ENCODE results near the gene RPP21. TPM values are rescaled to one million over a fixed set of nuclear protein-coding genes. Genes with fewer than 3 reads are reported as not detected.
A peak's percentile ranks its signal among the peaks of the same experiment; 100 is the strongest.

RPP21 gene
- total RNA-seq, 5 donors from 2014 or later (not counting 1 experiment from before 2014, with no cell fraction given), result 38.4 to 64.6 (median 56.7) TPM

- Mint-ChIP-seq H3K27me3 (peaks cover 0 to 12% of the 10 kb centered on the region in 2 donors), H3K4me1 (peaks cover 18 to 41% (median 23%) of the 10 kb centered on the region in 3 donors), H3K36me3 (peaks cover 13% of the 10 kb centered on the region), H3K9me3 (no peaks in the 10 kb centered on the region), H3K4me3 (no peak overlapping the region), H3K27ac (no peak overlapping the region)
- no peak for ATAC-seq (replicated peaks in 1 of 4)
- ChIA-PET POLR2A (no interaction called here), CTCF (no interaction called here)
- Histone ChIP-seq H3K36me3 (ENCODE audit: control insufficient read depth in 2 of 2, extremely low read depth in 1 of 2, insufficient read depth in 1 of 2, low read length in 1 of 2) (peaks cover 0 to 9% of the 10 kb centered on the region in 2 donors), H3K27me3 (replicated peaks in 1 of 2; ENCODE audit: control insufficient read depth in 2 of 2, extremely low read depth in 1 of 2, insufficient read depth in 2 of 2, low read length in 1 of 2) (peaks cover 0 to 4% of the 10 kb centered on the region in 2 experiments), H3K27ac (ENCODE audit: low read length) (no peak overlapping the region), H3K4me3 (ENCODE audit: control insufficient read depth in 1 of 2, extremely low read depth in 1 of 2, low read length in 1 of 2) (no peak overlapping the region), H3K9me3 (no peaks in the 10 kb centered on the region), H3K4me1 (ENCODE audit: control insufficient read depth in 1 of 2, extremely low read depth in 1 of 2, insufficient read depth in 2 of 2, low read length in 2 of 2) (peaks cover 4 to 8% of the 10 kb centered on the region in 2 experiments)
- no peak for DNase-seq
- no CpG with 5 or more reads among the region's 1 CpG for WGBS (ENCODE audit: insufficient coverage)
These were observed 5.6 kb downstream of the RPP21 start for GRCh38 chr6:30350524-30350923.

DNA sequence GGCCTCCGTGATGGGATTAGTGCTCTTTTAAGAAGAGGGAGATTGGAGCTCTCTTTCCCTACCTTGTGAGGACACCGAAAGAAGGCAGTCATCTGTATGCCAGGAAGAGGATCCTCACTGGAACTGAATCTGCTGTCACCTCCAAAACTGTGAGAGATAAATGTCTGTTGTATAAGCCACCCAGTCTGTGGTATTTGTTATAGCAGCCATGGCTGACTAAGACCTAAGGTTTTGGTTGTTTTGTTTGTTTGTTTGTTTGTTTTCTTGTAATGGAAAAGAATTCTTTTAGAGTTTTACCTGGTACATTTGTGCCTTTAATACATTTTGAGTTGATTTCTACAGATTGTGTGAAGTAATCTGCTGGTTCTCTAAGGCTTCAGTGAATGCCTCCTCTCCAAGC is 7.6 kb downstream of the RPP21 start:
- no peak overlapping the region for H3K4me3 ChIP-seq (ENCODE audit: control insufficient read depth in 1 of 2, extremely low read depth in 1 of 2, low read length in 1 of 2)
- CTCF ChIA-PET, result no interaction called here
- H3K9me3 ChIP-seq, result no peaks in the 10 kb centered on the region
- POLR2A ChIA-PET, result no interaction called here
- ATAC-seq (replicated peaks in 1 of 4) (no peak), DNase-seq (no peak)
- Mint-ChIP-seq H3K27me3 (peaks cover 11 to 27% of the 10 kb centered on the region in 2 donors), H3K27ac (no peak overlapping the region), H3K4me3 (no peak overlapping the region), H3K9me3 (no peaks in the 10 kb centered on the region), H3K4me1 (peaks cover 11 to 28% (median 11%) of the 10 kb centered on the region in 3 donors), H3K36me3 (peaks cover 2% of the 10 kb centered on the region)
- 100% methylated on average over 1 of the region's 2 CpGs for WGBS (ENCODE audit: insufficient coverage)
- peaks cover 0 to under 1% of the 10 kb centered on the region in 2 experiments for H3K4me1 ChIP-seq (ENCODE audit: control insufficient read depth in 1 of 2, extremely low read depth in 1 of 2, insufficient read depth in 2 of 2, low read length in 2 of 2)
- no peak overlapping the region for H3K27ac ChIP-seq (ENCODE audit: low read length)
- peaks cover 2 to 11% of the 10 kb centered on the region in 2 experiments for H3K27me3 ChIP-seq (replicated peaks in 1 of 2; ENCODE audit: control insufficient read depth in 2 of 2, extremely low read depth in 1 of 2, insufficient read depth in 2 of 2, low read length in 1 of 2)
- H3K36me3 ChIP-seq (ENCODE audit: control insufficient read depth in 2 of 2, extremely low read depth in 1 of 2, insufficient read depth in 1 of 2, low read length in 1 of 2), result no peaks in the 10 kb centered on the region

DNA sequence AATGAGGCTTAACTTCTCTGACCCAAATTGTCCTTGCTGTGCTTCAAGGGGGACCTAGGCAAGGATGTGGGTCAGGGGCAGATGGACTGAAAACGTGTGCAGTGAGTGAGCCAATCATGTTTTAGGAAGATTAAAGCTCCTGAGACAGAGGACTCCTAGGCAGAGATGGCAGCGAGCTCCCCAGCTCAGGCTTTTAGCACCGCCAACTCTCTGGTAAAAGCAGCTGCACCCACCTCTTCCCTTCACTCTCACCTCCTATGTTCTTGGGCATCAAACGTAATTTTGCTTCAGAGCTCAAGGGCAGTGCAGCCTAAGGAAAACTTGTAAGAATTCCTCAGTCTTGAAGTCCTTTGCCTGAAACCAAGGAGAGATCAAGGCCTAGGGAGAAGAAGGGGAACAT is 10.3 kb downstream of the RPP21 start:
- ChIA-PET POLR2A (no interaction called here), CTCF (interaction anchor here in 1 of 2 donors (1.0 kb wide), 1 partner anchor 44 kb away, joined by 3 read pairs; no protein-coding TSS in a partner anchor)
- 76% methylated on average over 3 of the region's 4 CpGs for WGBS (ENCODE audit: insufficient coverage)
- Mint-ChIP-seq H3K27ac (no peak overlapping the region), H3K27me3 (peaks cover 29 to 48% of the 10 kb centered on the region in 2 donors), H3K9me3 (no peaks in the 10 kb centered on the region), H3K4me1 (peaks cover 8 to 20% (median 11%) of the 10 kb centered on the region in 3 donors), H3K36me3 (no peaks in the 10 kb centered on the region), H3K4me3 (no peak overlapping the region)
- H3K36me3 ChIP-seq (ENCODE audit: control insufficient read depth in 2 of 2, extremely low read depth in 1 of 2, insufficient read depth in 1 of 2, low read length in 1 of 2), result no peaks in the 10 kb centered on the region
- no peaks in the 10 kb centered on the region for H3K9me3 ChIP-seq
- H3K4me1 ChIP-seq (ENCODE audit: control insufficient read depth in 1 of 2, extremely low read depth in 1 of 2, insufficient read depth in 2 of 2, low read length in 2 of 2), result peaks cover 4 to 9% of the 10 kb centered on the region in 2 experiments
- H3K27me3 ChIP-seq (replicated peaks in 1 of 2; ENCODE audit: control insufficient read depth in 2 of 2, extremely low read depth in 1 of 2, insufficient read depth in 2 of 2, low read length in 1 of 2), result peaks cover 12 to 30% of the 10 kb centered on the region in 2 experiments
- H3K27ac ChIP-seq (ENCODE audit: low read length), result no peak overlapping the region
- DNase-seq (no peak), ATAC-seq (replicated peaks in 1 of 4) (no peak)
- no peak overlapping the region for H3K4me3 ChIP-seq (ENCODE audit: control insufficient read depth in 1 of 2, extremely low read depth in 1 of 2, low read length in 1 of 2)

DNA sequence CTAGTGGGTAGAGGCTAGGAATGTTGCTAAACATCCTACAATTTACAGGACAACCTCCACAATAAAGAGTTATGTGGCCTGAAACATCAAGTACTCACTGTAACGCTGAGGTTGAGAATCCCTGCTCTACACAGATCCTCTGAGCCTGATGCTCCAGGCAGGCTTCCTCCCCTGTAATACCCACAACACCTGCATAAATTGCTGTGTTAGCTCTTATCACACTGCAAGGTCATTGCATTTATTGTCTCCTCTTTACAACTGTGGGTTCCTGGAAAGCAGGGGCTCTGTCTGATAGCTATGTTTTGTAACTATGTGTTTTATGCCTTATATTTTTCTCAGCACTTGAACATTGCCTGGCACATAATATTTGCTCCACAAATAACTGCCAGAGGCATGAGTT is 11.6 kb downstream of the RPP21 start:
- no peak overlapping the region for H3K27ac ChIP-seq (ENCODE audit: low read length)
- H3K4me3 ChIP-seq (ENCODE audit: control insufficient read depth in 1 of 2, extremely low read depth in 1 of 2, low read length in 1 of 2), result no peak overlapping the region
- 100% methylated on average over 1 of the region's 1 CpG for WGBS (ENCODE audit: insufficient coverage)
- Mint-ChIP-seq H3K4me3 (no peak overlapping the region), H3K36me3 (no peaks in the 10 kb centered on the region), H3K27me3 (peaks cover 39 to 56% of the 10 kb centered on the region in 2 donors), H3K27ac (no peak overlapping the region), H3K9me3 (no peaks in the 10 kb centered on the region), H3K4me1 (peaks cover 8 to 9% (median 9%) of the 10 kb centered on the region in 3 donors)
- no peak for DNase-seq
- ChIA-PET POLR2A (no interaction called here), CTCF (interaction anchor here in 1 of 2 donors (0.6 to 0.7 kb wide), 2 partner anchors 44 to 59 kb away, joined by 3 to 4 read pairs; no protein-coding TSS in a partner anchor)
- H3K27me3 ChIP-seq (replicated peaks in 1 of 2; ENCODE audit: control insufficient read depth in 2 of 2, extremely low read depth in 1 of 2, insufficient read depth in 2 of 2, low read length in 1 of 2), result peaks cover 16 to 32% of the 10 kb centered on the region in 2 experiments
- H3K36me3 ChIP-seq (ENCODE audit: control insufficient read depth in 2 of 2, extremely low read depth in 1 of 2, insufficient read depth in 1 of 2, low read length in 1 of 2), result no peaks in the 10 kb centered on the region
- ATAC-seq (replicated peaks in 1 of 4), result no peak
- no peaks in the 10 kb centered on the region for H3K9me3 ChIP-seq
- peaks cover 4 to 9% of the 10 kb centered on the region in 2 experiments for H3K4me1 ChIP-seq (ENCODE audit: control insufficient read depth in 1 of 2, extremely low read depth in 1 of 2, insufficient read depth in 2 of 2, low read length in 2 of 2)

GRCh38 chr6:30357678-30358540 is 13.0 kb downstream of the RPP21 start:
- peaks cover 4 to 9% of the 10 kb centered on the region in 2 experiments for H3K4me1 ChIP-seq (ENCODE audit: control insufficient read depth in 1 of 2, extremely low read depth in 1 of 2, insufficient read depth in 2 of 2, low read length in 2 of 2)
- no peaks in the 10 kb centered on the region for H3K9me3 ChIP-seq
- WGBS (ENCODE audit: insufficient coverage), result 8% methylated on average over 31 of the region's 40 CpGs
- ATAC-seq (replicated peaks in 1 of 4) (peak; percentile 80 to 90 (median 82)), DNase-seq (peak in 32 of 35 experiments; percentile 17 to 79 (median 42))
- H3K27me3 ChIP-seq (replicated peaks in 1 of 2; ENCODE audit: control insufficient read depth in 2 of 2, extremely low read depth in 1 of 2, insufficient read depth in 2 of 2, low read length in 1 of 2), result peaks cover 16 to 32% of the 10 kb centered on the region in 2 experiments
- peak overlapping the region; percentile 75 to 81 (median 79) for H3K4me3 Mint-ChIP-seq
- peak overlapping the region; percentile 38 to 58 for H3K4me3 ChIP-seq (ENCODE audit: control insufficient read depth in 1 of 2, extremely low read depth in 1 of 2, low read length in 1 of 2)
- peaks cover 8 to 9% (median 9%) of the 10 kb centered on the region in 3 donors for H3K4me1 Mint-ChIP-seq
- ChIA-PET CTCF (interaction anchor here in 1 of 2 donors (0.7 to 1.1 kb wide), 4 partner anchors 11 to 40 kb away, joined by 4 to 5 read pairs (median 4); no protein-coding TSS in a partner anchor), POLR2A (interaction anchor here in 1 of 2 donors (1.1 kb wide), 1 partner anchor 257 kb away, joined by 3 read pairs; no protein-coding TSS in a partner anchor)
- H3K36me3 Mint-ChIP-seq, result no peaks in the 10 kb centered on the region
- no peak overlapping the region for H3K27ac Mint-ChIP-seq
- H3K36me3 ChIP-seq (ENCODE audit: control insufficient read depth in 2 of 2, extremely low read depth in 1 of 2, insufficient read depth in 1 of 2, low read length in 1 of 2), result no peaks in the 10 kb centered on the region
- peaks cover 0 to 5% (median 0%) of the 10 kb centered on the region in 3 donors for H3K9me3 Mint-ChIP-seq
- peaks cover 48 to 61% of the 10 kb centered on the region in 2 donors for H3K27me3 Mint-ChIP-seq
- H3K27ac ChIP-seq (ENCODE audit: low read length), result no peak overlapping the region

DNA sequence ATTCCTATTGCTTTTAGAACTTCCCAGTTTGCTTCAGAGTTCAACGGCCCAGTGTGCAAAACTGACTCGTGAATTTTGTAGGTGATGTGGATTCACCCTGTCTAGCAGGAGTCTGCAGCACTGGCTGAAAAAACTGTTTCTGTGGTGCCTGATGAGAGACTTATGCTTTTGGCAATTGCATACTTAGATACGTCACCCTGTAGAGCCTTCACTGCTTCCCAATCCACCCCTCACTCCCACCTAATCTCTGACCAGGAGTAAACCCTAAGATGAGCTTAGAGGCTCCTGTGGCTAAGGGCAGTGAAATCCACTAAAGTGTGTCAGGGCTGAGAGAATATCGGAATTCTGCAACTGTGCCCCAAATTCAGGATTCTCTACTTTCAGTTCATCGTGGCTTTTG is 14.3 kb downstream of the RPP21 start:
- no peaks in the 10 kb centered on the region for H3K36me3 ChIP-seq (ENCODE audit: control insufficient read depth in 2 of 2, extremely low read depth in 1 of 2, insufficient read depth in 1 of 2, low read length in 1 of 2)
- DNase-seq, result no peak
- Mint-ChIP-seq H3K4me1 (peaks cover 8 to 9% (median 9%) of the 10 kb centered on the region in 3 donors), H3K36me3 (no peaks in the 10 kb centered on the region), H3K27me3 (peaks cover 55 to 67% of the 10 kb centered on the region in 2 donors), H3K27ac (no peak overlapping the region), H3K9me3 (peaks cover 0 to 5% (median 0%) of the 10 kb centered on the region in 3 donors), H3K4me3 (no peak overlapping the region)
- no CpG with 5 or more reads among the region's 5 CpGs for WGBS (ENCODE audit: insufficient coverage)
- H3K4me3 ChIP-seq (ENCODE audit: control insufficient read depth in 1 of 2, extremely low read depth in 1 of 2, low read length in 1 of 2), result no peak overlapping the region
- H3K27me3 ChIP-seq (replicated peaks in 1 of 2; ENCODE audit: control insufficient read depth in 2 of 2, extremely low read depth in 1 of 2, insufficient read depth in 2 of 2, low read length in 1 of 2), result peaks cover 18 to 32% of the 10 kb centered on the region in 2 experiments
- no peak for ATAC-seq (replicated peaks in 1 of 4)
- CTCF ChIA-PET, result interaction anchor here in 1 of 2 donors (0.7 to 1.1 kb wide), 3 partner anchors 15 to 148 kb away, joined by 3 to 4 read pairs (median 4); no protein-coding TSS in a partner anchor
- H3K4me1 ChIP-seq (ENCODE audit: control insufficient read depth in 1 of 2, extremely low read depth in 1 of 2, insufficient read depth in 2 of 2, low read length in 2 of 2), result peaks cover 4 to 9% of the 10 kb centered on the region in 2 experiments
- POLR2A ChIA-PET, result interaction anchor here (0.5 to 0.6 kb wide), 2 partner anchors 128 to 643 kb away, joined by 3 to 4 read pairs; no protein-coding TSS in a partner anchor
- no peaks in the 10 kb centered on the region for H3K9me3 ChIP-seq
- no peak overlapping the region for H3K27ac ChIP-seq (ENCODE audit: low read length)
